HG03139 (cell line): ENCODE results near the gene RNF151.
"Not testable (repeated sequence)": the region's sequence is repeated elsewhere in the genome, so short reads cannot be mapped to it uniquely, and the experiment has no call there.

Experiments
- ATAC-seq: cut with Tn5 transposase; IDR thresholded peaks from one replicate; pipeline ENCODE4 v1.9.1; 2021; ENCODE audit not compliant: unreplicated experiment

Gene RNF151

DNA sequence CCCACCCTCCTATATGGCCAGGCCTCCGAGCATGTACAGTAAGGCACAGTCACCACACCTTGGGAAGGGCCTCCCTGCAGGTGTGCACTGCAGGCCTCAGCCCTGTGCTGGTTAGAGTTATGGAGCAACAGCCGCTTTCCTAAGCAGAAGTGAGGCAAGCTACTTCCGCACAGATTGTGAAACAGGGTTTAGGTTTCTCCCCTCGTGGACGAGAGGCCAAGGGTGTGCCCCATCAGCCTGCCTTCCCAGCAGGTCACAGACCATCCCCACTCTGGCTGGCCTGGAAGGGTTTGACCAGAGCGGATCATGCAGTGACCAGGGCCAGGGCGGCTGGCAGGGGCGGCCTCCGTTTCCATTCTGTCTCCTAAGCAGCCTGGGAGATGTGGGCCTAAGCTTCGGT lies 28.3 kb upstream of the RNF151 start:
- no peak for ATAC-seq

DNA sequence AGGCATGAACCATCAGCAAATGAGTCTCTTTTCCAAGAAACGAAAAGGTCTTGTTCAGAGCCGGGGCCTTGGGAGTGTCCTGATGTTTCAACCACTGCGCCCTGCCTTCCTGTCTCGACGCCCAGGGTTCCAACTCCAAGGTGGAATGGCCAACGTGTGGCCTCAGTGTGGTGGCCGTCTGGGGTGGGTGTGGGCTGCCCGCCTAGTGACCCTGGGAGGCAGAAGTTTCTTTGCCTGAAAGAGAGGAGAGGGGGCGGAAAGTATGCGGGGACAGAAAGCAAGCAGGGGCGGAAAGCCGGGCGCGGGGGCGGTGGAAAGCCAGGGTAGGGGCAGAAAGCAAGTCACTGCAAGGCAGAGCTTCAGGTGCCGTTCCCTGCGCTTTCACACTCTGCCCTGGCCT lies 27.7 kb upstream of the RNF151 start:
- no peak for ATAC-seq

- not testable (repeated sequence) for ATAC-seq
Observed at GRCh38 chr16:1939833-1940232, 26.8 kb upstream of the RNF151 start.

DNA sequence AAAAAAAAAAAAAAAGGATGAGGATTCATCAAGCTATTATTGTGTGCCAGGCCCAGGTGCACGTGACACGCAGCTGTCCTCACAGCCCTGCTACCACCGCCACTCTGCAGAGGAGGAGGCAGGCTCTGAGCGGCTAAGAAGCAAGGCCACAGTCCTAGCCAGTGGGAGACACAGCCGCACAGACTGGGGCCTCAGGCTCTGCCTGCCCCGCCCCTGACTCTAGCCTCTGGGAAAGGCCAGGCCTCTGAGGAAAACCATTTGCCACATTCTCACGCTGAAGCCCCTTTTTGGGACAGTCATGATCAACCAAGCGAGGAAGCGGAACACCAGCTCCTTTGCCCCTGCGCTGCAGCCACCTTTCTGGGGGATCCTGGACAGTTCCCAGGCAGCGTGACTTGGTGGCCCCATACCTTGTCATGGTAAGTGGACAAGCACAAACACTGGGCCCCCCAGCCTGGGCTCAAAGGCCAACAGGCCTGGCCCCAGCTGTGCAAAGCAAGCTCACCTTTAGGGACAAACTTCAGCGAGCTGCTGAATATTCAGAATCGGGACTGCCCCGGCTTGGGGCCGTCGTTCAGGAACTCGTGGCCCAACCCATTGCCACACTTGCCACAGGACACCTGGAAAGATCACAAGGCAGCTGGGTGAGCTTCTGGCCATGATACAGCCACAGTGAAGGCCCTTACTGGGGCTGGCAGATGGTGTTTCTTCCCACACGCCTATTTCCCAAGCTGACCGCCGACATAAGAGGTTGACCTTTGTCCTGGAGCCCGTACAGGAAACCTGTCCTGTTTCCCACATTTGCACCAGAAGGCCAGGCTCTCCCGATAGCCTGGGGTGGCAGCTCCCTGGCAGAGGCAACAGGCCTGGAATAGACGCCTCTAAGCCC lies 26.1 kb upstream of the RNF151 start:
- no peak for ATAC-seq

DNA sequence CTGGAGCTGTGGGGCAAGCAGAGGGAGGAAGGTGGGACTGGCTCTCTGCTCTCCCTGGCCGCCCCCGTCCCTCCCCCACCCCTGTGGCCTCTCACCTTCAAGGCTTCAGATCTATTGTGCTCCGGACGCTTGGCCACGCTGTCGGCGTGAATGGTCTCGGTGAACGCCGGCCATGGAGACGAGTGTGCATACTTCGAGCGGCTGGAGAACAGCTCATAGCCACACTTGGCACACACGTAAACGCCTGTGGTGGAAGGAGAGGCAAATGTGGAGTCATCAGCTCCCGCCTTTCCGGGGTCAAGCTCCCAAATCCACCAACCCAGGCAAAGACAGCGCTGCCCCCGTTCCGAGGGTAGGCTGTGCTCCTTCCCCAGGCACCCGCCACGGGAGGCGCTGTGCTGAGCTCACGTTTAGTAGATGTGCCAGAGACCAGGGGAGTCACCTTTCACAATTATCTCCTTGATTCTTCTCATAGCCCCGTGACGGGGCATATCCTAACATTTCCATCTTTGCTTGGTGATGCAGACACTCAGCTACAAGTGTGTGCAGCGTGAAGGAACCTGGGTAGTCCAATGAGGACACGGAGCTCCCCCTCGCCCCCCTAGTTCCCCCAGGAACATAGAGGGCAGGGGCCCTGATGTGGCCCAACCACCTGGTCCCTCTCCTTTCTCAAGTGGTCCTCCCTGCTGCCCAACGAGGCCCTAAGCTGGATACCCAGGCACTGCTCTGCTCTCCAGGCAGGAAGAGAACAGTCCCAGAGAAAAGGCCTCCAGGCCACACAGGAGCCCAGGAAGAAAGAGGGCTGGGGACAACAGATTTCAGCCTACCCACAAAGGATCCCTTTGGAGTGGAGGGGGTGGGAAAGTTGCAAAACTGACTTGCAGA lies 25.3 kb upstream of the RNF151 start:
- no peak for ATAC-seq

GRCh38 chr16:1942047-1942809 lies 24.4 kb upstream of the RNF151 start:
- no peak for ATAC-seq

DNA sequence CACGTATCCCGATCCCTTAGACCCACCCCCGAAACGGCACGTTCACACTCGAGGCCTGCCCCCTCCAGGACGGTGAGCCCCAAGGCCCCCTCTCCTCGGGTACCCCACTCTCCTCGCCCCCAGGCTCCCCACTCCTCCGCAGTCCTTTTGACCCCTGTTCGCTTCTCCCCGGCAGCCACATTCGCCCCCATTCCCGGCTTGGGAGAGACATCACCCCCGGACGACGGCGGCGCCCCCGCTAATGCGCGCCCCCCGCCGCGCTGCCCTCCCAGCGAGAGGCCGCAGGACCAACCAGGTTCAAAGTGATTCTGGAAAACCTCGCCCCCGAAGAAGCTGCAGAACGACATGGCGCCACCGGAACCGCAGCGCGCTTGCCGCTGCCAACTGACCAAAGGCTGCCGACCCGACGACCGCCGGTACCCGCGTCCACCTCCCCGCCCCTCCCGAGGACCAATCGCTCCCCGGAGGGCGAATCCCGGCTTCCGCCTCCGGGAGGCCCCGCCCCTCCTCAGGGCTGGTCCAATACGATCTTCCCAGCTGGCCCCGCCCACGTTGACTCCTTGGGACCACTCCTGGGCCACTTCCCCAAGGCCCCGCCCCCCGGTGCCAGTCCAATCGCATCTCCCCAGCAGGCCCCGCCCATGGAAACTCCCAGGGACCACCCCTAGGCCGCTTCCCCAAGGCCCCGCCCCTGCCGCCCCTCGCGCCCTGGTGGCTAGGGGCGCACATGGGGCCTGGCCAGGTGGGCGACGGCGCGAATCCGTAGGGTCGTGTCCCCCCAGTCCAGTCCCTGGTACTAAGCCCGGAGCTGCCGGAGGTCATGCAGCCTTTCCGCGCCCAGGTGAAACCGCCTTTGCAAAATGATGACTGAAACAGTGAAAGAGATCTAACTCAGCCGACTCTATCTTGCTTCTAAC lies 23.6 kb upstream of the RNF151 start, which contains the start of gene MSRB1:
Gene MSRB1, minus strand, starts transcription at position 390 of the 917 bp plus-strand sequence. Its CDS starts 43 bp downstream, at position 347.
- ATAC-seq: peak; percentile 90

GRCh38 chr16:1944612-1945199 lies 21.9 kb upstream of the RNF151 start:
- no peak for ATAC-seq

DNA sequence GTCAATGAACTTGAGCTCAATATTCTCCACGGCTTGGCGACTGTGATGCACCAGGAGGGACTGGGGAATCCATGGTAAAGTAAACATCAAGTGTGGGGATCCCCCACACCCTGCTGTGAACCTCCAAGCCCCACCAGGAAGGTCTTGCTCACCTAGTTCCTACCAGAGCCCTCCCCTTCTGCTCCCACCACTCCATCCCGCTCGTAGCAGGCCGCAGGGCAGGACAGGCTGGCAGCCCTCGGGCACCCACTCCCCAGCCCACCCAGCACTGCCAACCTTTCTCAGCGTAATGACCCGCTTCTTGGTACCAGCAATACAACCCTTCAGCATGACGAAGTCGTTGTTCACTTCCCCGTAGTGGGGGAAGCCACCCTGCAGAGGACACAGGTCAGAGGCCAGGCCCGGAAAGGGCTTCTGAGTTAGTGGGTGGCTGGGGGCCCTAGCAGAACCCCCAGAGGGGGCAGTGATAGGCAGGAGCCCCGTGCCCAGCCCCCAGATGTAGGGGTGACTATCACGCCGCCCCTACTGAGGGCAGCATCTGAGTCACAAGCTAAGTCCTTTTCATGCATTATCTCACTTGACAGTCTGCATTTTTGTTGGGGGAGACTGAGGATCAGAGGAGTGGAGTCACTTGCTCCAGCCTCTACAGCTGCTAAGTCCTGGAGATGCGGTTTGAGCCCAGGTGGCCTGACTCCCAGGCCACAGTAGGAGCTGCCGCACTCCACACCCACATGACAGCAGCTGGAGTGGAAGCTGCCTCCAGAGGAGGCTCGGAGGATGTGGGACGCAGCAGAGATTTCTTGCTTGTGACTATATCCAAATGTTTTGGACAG lies 20.9 kb upstream of the RNF151 start:
- ATAC-seq: no peak

- no peak for ATAC-seq
Observed at GRCh38 chr16:1946495-1947368, 19.9 kb upstream of the RNF151 start.

- no peak for ATAC-seq
Observed at GRCh38 chr16:1947369-1947670, 19.3 kb upstream of the RNF151 start.

GRCh38 chr16:1949507-1949906 lies 17.1 kb upstream of the RNF151 start:
- no peak for ATAC-seq

DNA sequence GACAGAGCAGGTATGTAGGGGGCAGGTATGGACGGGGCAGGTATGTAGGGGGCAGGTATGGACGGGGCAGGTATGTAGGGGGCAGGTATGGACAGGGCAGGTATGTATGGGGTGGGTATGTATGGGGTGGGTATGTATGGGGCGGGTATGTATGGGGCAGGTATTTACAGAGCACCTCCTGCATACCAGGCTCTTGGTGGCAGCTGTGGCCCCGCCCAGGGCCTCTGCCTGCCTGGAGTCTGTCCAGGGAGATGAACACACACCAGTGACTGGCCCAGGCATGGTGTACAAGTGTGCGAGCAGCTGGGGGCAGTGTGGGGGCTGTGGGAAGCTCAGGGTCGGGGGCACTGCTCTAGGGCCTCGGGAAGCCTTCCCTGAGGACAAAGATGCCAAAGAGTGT lies 16.6 kb upstream of the RNF151 start:
- ATAC-seq: no peak

GRCh38 chr16:1950559-1950958 lies 16.1 kb upstream of the RNF151 start:
- ATAC-seq: no peak

- ATAC-seq: no peak
Observed at GRCh38 chr16:1953734-1954133, 12.9 kb upstream of the RNF151 start.

- ATAC-seq: not testable (repeated sequence)
Observed at GRCh38 chr16:1957434-1958142, 9.1 kb upstream of the RNF151 start.

DNA sequence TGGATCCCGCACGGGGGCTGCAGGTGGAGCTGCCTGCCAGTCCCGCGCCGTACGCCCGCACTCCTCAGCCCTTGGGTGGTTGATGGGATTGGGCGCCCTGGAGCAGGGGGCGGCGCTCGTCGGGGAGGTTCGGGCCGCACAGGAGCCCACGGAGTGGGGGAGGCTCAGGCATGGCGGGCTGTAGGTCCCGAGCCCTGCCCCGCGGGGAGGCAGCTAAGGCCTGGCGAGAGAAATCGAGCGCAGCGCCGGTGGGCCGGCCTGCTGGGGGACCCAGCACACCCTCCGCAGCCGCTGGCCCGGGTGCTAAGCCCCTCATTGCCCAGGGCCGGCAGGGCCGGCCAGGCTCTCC lies 8.5 kb upstream of the RNF151 start:
- not testable (repeated sequence) for ATAC-seq
